RWPE1 (cell line): ENCODE measurements around the gene ANGPTL4.
A peak's percentile ranks its signal among the peaks of the same experiment; 100 is the strongest.
"Not testable (repeated sequence)": the region's sequence is repeated elsewhere in the genome, so short reads cannot be mapped to it uniquely, and the experiment has no call there.

Experiments
- CTCF ChIA-PET: fragments of 350-600 bp; sonication (Branson Sonifier 250); formaldehyde crosslinking; extraction: SDS; loops from one replicate; lab custom pipeline; 2021; lab: Yijun Ruan, JAX
- POLR2A ChIA-PET: fragments of 400-600 bp; formaldehyde crosslinking; extraction: SDS; loops from one replicate; lab custom pipeline; 2020; ENCODE audit warnings: antibody characterized with exemption; ENCODE audit not compliant: low non-redundant PET; lab: Yijun Ruan, JAX
- DNase-seq: peaks from one replicate; pipeline ENCODE4 v3.0.0; 2012; ENCODE audit warnings: low spot score
- H3K27ac ChIP-seq: fragments of 450-650 bp; 2 replicates; pipeline ENCODE4 v1.5.1; 2017
- TF ChIP-seq, protein P1 (sequence below): fragments of 450-650 bp; conservative IDR thresholded peaks from 2 replicates; pipeline ENCODE4 v1.5.1; 2017; ENCODE audit warnings: low read depth, mild to moderate bottlenecking

The ANGPTL4 gene

DNA sequence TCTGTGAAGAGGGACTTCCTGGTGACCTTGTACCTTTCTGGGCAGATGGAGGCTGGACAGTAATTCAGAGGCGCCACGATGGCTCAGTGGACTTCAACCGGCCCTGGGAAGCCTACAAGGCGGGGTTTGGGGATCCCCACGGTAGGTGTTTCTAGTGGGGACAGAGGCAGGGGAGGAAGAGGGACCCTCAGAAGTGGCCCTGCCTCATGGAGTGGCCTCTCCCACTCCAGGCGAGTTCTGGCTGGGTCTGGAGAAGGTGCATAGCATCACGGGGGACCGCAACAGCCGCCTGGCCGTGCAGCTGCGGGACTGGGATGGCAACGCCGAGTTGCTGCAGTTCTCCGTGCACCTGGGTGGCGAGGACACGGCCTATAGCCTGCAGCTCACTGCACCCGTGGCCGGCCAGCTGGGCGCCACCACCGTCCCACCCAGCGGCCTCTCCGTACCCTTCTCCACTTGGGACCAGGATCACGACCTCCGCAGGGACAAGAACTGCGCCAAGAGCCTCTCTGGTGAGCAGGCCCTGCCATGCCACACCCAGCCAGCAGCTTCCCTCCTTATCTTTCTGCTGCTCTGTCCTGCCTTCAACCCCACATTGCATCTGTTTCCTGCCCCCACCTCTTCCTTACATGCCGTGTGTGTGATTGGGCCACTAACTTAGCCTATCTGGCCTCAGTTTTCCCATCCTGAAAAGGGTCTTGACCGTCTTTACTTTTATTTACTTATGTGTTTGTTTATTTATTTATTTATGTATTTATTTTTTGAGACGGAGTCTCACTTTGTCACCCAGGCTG, 7.3 kb downstream of the ANGPTL4 start:
- ChIA-PET POLR2A (no interaction called here), CTCF (no interaction called here)
- TF ChIP-seq, protein P1, sequence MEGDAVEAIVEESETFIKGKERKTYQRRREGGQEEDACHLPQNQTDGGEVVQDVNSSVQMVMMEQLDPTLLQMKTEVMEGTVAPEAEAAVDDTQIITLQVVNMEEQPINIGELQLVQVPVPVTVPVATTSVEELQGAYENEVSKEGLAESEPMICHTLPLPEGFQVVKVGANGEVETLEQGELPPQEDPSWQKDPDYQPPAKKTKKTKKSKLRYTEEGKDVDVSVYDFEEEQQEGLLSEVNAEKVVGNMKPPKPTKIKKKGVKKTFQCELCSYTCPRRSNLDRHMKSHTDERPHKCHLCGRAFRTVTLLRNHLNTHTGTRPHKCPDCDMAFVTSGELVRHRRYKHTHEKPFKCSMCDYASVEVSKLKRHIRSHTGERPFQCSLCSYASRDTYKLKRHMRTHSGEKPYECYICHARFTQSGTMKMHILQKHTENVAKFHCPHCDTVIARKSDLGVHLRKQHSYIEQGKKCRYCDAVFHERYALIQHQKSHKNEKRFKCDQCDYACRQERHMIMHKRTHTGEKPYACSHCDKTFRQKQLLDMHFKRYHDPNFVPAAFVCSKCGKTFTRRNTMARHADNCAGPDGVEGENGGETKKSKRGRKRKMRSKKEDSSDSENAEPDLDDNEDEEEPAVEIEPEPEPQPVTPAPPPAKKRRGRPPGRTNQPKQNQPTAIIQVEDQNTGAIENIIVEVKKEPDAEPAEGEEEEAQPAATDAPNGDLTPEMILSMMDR: no peak

DNA sequence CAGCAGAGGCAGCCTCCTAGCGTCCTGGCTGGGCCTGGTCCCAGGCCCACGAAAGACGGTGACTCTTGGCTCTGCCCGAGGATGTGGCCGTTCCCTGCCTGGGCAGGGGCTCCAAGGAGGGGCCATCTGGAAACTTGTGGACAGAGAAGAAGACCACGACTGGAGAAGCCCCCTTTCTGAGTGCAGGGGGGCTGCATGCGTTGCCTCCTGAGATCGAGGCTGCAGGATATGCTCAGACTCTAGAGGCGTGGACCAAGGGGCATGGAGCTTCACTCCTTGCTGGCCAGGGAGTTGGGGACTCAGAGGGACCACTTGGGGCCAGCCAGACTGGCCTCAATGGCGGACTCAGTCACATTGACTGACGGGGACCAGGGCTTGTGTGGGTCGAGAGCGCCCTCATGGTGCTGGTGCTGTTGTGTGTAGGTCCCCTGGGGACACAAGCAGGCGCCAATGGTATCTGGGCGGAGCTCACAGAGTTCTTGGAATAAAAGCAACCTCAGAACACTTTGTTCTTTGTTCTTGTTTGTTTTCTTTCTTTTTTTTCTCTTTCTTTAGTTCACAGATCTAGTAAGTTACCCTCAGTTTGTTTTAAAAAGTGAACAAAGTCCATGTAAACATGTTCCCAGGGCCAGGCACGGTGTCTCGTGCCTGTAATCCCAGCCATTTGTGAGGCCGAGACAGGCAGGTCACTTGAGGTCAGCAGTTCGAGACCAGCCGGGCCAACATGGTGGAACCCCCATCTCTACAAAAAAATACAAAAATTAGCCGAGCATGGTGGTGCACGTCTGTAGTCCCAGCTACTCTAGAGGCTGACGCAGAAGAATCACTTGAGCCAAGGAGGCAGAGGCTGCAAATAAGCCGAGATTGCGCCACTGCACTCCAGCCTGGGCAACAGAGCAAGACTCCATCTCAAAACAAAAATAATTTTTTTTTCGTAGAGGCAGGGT, 10.2 kb downstream of the ANGPTL4 start:
- POLR2A ChIA-PET: interaction anchor here (0.6 kb wide), 1 partner anchor 12 kb away, joined by 3 read pairs; no protein-coding TSS in a partner anchor
- H3K27ac ChIP-seq: peak overlapping the region; percentile 3; the same call in 1 of the 2 replicates
- no peak for DNase-seq
- CTCF ChIA-PET: no interaction called here
- TF ChIP-seq, protein P1: no peak

More for the DNA sequence above, 7.3 kb downstream of the ANGPTL4 start:
- no peak for DNase-seq
- peak overlapping the region; percentile 19; the same call in 1 of the 2 replicates for H3K27ac ChIP-seq

DNA sequence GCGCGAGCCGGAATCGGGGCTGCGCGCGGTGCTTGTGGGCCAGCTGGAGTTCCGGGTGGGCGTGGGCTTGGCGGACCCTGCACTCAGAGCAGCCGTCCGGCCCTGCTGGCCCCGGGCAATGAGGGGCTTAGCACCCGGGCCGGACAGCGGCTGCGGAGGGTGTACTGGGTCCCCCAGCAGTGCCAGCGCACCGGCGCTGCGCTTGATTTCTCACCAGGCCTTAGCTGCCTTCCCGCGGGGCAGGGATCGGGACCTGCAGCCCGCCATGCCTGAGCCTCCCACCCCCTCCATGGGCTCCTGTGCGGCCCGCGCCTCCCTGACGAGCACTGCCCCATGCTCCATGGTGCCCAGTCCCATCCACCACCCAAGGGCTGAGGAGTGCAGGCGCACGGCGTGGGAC, 11.8 kb downstream of the ANGPTL4 start:
- CTCF ChIA-PET: interaction anchor here (1.9 kb wide), 1 partner anchor 22 kb away, joined by 4 read pairs; no protein-coding TSS in a partner anchor
- H3K27ac ChIP-seq, DNase-seq, POLR2A ChIA-PET: not testable (repeated sequence)

DNA sequence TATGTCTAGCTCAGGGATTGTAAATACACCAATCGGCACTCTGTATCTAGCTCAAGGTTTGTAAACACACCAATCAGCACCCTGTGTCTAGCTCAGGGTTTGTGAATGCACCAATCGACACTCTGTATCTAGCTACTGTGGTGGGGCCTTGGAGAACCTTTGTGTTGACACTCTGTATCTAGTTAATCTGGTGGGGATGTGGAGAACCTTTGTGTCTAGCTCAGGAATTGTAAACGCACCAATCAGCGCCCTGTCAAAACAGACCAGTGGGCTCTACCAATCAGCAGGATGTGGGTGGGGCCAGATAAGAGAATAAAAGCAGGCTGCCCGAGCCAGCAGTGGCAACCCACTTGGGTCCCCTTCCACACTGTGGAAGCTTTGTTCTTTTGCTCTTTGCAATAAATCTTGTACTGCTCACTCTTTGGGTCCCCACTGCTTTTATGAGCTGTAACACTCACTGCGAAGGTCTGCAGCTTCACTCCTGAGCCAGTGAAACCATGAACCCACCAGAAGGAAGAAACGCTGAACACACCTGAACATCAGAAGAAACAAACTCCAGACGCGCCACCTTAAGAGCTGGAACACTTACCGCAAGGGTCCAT, 12.5 kb downstream of the ANGPTL4 start:
- DNase-seq, H3K27ac ChIP-seq, POLR2A ChIA-PET: not testable (repeated sequence)
- CTCF ChIA-PET: interaction anchor here (1.9 kb wide), 1 partner anchor 22 kb away, joined by 4 read pairs; no protein-coding TSS in a partner anchor

DNA sequence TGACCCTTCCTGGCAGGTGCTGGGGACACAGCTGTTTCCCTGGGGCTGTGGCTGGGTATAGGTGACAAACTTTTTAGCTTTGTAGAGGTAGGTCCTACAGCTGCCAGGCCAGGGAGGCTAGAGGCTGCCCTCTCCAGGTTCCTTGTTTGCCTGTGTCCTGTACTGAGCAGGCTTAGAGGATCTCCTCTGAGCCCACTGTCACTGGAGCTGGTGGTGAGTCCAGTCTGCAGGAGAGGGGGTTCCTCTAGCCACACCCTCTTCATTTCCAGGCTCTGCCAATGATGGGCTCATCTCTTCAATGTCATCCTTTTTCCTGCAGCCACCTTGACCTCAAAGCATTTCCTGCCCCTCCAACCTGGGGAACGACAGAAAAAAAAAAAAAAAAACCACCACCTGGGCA, 13.6 kb downstream of the ANGPTL4 start:
- TF ChIP-seq, protein P1: no peak
- H3K27ac ChIP-seq: peak overlapping the region; percentile 8; the same call in 1 of the 2 replicates
- no peak for DNase-seq
- ChIA-PET POLR2A (no interaction called here), CTCF (no interaction called here)

DNA sequence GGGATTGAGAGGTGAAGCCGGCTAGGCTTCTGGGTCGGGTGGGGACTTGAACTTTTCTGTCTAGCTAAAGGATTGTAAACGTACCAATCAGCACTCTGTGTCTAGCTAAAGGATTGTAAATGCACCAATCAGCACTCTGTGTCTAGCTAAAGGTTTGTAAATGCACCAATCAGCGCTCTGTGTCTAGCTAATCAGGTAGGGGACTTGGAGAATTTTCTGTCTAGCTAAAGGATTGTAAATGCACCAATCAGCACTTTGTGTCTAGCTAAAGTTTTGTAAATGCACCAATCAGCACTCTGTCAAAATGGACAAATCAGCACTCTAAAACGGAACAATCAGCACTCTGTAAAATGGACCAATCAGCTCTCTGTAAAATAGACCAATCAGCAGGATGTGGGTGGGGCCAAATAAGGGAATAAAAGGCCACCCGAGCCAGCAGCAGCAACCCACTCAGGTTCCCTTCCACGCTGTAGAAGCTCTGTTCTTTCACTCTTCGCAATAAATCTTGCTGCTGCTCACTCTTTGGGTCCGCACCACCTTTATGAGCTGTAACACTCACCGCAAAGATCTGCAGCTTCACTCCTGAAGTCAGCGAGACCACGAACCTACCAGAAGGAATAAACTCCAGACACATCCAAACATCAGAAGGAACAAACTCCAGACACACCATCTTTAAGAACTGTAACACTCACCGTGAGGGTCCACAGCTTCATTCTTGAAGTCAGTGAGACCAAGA, 15.4 kb downstream of the ANGPTL4 start:
- H3K27ac ChIP-seq, POLR2A ChIA-PET, DNase-seq: not testable (repeated sequence)
- CTCF ChIA-PET: interaction anchor here (0.6 kb wide), 1 partner anchor 539 kb away, joined by 3 read pairs; no protein-coding TSS in a partner anchor

DNA sequence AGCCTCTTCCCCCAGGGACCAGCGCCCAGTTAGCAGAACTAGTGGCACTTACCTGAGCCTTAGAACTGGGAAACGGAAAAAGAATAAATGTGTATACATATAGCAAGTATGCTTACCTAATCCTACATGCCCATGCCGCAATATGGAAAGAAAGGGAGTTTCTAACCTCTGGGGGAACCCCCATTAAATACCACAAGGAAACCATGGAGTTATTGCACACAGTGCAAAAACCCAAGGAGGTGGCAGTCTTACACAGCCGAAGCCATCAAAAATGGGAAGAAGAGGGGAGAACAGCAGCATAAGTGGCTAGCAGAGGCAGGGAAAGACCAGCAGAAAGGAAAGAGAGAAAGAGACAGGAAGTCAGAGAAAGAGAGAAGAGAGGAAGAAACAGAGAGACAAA, 20.6 kb downstream of the ANGPTL4 start:
- CTCF ChIA-PET, DNase-seq, H3K27ac ChIP-seq, POLR2A ChIA-PET: not testable (repeated sequence)

DNA sequence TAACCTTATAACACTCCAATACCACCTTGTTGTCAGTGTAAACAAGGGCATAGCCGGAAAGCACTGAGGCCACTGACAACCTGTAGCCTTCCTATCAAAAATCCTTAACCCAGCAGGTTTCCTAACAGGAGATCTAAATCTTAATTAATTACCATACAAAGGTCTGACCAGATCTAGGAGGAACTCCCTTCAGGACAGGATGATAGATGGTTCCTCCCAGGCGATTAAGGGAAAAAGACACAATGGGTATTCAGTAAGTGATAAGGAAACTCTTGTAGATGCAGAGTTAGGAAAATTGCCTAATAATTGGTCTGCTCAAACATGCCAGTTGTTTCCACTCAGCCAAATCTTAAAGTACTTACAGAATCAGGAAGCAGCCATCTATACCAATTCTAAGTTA, 21.1 kb downstream of the ANGPTL4 start:
- CTCF ChIA-PET, POLR2A ChIA-PET, H3K27ac ChIP-seq, DNase-seq: not testable (repeated sequence)

DNA sequence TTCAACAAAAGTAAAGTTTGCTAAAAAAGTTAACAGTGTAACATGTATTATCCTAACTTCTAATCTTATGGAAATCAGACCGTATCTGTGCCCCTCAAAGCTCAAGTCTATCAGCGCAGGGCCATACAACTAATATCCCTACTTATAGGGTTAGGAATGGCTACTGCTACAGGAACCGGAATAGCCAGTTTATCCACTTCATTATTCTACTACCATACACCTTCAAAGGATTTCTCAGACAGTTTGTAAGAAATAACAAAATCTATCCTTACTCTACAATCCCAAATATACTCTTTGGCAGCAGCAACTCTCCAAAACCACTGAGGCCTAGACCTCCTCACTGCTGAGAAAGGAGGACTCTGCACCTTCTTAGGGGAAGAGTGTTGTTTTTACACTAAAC, 21.6 kb downstream of the ANGPTL4 start:
- CTCF ChIA-PET, H3K27ac ChIP-seq, POLR2A ChIA-PET, DNase-seq: not testable (repeated sequence)

DNA sequence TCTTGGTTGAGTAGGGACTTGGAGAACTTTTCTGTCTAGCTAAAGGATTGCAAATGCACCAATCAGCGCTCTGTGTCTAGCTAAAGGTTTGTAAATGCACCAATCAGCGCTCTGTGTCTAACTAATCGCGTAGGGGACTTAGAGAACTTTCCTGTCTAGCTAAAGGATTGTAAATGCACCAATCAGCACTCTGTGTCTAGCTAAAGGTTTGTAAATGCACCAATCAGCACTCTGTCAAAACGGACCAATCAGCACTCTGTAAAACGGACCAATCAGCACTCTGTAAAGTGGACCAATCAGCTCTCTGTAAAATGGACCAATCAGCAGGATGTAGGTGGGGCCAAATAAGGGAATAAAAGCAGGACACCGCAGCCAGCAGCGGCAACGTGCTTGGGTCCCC, 22.5 kb downstream of the ANGPTL4 start:
- DNase-seq, H3K27ac ChIP-seq, POLR2A ChIA-PET, CTCF ChIA-PET: not testable (repeated sequence)
